ENCODE results near the gene MANBA.

DNA sequence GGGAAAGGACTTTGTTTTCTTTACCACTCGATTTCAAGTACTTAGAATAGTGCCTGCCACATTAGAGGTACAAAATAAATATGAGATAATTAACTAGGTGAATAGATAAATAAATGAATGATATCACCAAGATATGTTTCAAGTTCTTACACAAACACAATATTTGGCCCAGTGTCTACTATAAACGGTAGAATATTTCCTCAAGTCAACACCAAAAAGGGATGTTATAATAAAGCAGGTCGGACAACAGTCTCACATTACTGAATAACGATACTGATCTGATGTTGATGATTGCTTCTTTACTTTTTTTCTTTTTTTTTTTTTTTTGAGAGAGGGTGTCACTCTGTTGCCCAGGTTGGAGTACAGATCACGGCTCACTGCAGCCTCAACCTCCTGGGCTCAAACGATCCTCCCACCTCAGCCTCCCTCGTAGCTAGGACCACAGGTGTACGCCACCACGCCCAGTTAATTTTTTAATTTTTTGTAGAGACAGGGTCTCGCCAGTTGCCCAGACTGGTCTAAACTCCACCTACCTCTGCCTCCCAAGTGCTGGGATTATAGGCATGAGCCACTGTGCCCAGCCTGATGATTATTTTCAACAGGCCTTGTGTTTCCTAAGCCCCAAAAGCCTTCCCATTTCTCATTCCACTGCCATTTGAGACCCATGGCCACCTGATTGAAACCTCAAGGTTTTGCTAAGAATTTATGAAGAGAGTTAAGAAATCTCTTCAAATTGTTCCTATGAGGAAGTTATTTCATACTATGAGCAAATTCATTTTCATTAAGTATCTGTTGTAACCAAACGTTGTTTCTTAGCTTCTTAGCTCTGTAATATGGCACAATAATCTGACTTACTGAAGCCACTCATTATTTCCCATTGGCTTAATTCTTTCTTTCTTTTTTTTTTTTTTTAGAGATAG, 2.3 kb downstream of the MANBA start:
- no peak for TF ChIP-seq POLR2A (IDR thresholded peaks at IDR 0.05)
- TF ChIP-seq, protein P1, sequence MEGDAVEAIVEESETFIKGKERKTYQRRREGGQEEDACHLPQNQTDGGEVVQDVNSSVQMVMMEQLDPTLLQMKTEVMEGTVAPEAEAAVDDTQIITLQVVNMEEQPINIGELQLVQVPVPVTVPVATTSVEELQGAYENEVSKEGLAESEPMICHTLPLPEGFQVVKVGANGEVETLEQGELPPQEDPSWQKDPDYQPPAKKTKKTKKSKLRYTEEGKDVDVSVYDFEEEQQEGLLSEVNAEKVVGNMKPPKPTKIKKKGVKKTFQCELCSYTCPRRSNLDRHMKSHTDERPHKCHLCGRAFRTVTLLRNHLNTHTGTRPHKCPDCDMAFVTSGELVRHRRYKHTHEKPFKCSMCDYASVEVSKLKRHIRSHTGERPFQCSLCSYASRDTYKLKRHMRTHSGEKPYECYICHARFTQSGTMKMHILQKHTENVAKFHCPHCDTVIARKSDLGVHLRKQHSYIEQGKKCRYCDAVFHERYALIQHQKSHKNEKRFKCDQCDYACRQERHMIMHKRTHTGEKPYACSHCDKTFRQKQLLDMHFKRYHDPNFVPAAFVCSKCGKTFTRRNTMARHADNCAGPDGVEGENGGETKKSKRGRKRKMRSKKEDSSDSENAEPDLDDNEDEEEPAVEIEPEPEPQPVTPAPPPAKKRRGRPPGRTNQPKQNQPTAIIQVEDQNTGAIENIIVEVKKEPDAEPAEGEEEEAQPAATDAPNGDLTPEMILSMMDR (IDR thresholded peaks at IDR 0.05), result no peak

All from adrenal gland (tissue), 5 donors.